ENCODE results near the gene PRPH.
"Not testable (repeated sequence)": the region's sequence is repeated elsewhere in the genome, so short reads cannot be mapped to it uniquely, and the experiment has no call there.

Gene PRPH

DNA sequence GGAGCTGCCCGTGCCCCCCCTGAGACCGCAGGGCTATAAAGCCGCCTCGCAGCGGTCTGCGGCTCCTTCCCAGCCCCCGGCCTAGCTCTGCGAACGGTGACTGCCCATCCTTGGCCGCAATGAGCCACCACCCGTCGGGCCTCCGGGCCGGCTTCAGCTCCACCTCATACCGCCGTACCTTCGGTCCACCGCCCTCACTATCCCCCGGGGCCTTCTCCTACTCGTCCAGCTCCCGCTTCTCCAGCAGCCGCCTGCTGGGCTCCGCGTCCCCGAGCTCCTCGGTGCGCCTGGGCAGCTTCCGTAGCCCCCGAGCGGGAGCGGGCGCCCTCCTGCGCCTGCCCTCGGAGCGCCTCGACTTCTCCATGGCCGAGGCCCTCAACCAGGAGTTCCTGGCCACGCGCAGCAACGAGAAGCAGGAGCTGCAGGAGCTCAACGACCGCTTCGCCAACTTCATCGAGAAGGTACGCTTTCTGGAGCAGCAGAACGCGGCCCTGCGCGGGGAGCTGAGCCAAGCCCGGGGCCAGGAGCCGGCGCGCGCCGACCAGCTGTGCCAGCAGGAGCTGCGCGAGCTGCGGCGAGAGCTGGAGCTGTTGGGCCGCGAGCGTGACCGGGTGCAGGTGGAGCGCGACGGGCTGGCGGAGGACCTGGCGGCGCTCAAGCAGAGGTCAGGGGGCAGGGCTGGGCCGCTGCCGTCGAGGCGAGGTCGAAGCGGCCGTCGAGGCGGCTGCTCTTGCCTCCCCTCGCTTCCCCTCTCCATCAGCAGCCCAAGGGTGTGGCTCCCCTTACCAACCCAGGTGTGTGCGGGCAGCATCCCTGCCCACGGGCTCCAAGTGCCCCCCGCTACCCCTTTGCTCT is at the start of gene PRPH:
Gene PRPH (plus strand): TSS at position 66 of the 855 bp plus-strand sequence. CDS start 54 bp downstream, at position 120.
- Mint-ChIP-seq H3K27me3 (peaks cover 71% of the 10 kb centered on the region), H3K9me3 (no peaks in the 10 kb centered on the region), H3K27ac (ENCODE audit: low read depth) (no peak within 1 kb of the TSS), H3K36me3 (ENCODE audit: insufficient read depth) (no peaks in the 10 kb centered on the region), H3K4me1 (no peaks in the 10 kb centered on the region), H3K4me3 (no peak within 1 kb of the TSS)
- DNase-seq (ENCODE audit: low spot score in 2 of 2) (no peak), ATAC-seq (replicated peaks; ENCODE audit: extremely low read depth, poor library complexity, severe bottlenecking) (no peak)

DNA sequence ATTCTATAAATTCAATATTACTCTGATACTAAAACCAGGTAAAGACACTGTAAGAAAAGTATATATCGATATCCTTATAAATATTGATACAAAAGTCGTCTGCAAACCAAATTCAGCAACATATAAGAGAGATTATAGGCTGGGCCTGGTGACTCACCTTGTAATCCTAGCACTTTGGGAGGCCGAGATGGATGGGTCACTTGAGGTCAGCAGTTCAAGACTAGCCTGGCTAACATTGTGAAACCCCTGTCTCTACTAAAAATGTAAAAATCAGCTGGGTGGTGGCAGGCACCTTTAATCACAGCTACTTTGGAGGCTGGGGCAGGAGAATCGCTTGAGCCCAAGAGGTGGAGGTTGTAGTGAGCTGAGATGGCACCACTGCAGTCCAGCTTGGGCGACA is 43.6 kb upstream of the PRPH start:
- no peak for DNase-seq (ENCODE audit: low spot score in 2 of 2)
- Mint-ChIP-seq H3K27me3 (no peaks in the 10 kb centered on the region), H3K4me3 (no peak overlapping the region), H3K27ac (ENCODE audit: low read depth) (no peak overlapping the region), H3K9me3 (no peaks in the 10 kb centered on the region), H3K4me1 (no peaks in the 10 kb centered on the region), H3K36me3 (ENCODE audit: insufficient read depth) (no peaks in the 10 kb centered on the region)
- no peak for ATAC-seq (replicated peaks; ENCODE audit: extremely low read depth, poor library complexity, severe bottlenecking)

DNA sequence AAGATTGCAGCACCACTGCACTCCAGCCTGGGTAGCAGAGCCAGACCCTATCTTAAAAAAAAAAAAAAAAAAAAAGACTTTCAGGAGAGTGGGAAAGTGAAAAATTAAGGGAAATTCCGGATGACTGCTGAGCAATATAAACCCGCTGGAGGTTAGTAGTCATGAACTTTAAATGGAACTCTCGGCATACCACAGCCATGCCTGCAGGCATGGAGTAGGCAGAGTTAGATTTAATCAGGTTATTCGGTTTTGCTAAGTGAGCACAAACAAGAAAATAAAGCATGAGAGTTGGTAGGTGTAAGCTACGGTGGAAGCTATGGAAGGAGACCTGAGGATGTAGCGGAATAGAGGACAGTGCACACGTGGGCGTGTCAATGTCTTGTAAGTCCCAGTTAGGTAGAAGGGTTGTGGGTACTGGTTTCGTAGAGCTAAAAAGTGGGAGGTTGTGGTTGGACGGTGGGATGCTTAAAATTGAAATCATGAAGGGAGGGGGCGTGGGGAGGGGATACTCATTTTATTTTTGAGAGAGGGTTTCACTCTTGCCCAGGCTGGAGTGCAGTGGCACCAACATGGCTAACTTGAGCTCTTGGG is 41.8 kb upstream of the PRPH start:
- H3K27me3 Mint-ChIP-seq, result no peaks in the 10 kb centered on the region
- DNase-seq (ENCODE audit: low spot score in 2 of 2) (no peak), ATAC-seq (replicated peaks; ENCODE audit: extremely low read depth, poor library complexity, severe bottlenecking) (no peak)
- H3K36me3 Mint-ChIP-seq (ENCODE audit: insufficient read depth), result no peaks in the 10 kb centered on the region
- H3K9me3 Mint-ChIP-seq, result no peaks in the 10 kb centered on the region
- H3K4me3 Mint-ChIP-seq, result no peak overlapping the region
- no peaks in the 10 kb centered on the region for H3K4me1 Mint-ChIP-seq
- no peak overlapping the region for H3K27ac Mint-ChIP-seq (ENCODE audit: low read depth)

DNA sequence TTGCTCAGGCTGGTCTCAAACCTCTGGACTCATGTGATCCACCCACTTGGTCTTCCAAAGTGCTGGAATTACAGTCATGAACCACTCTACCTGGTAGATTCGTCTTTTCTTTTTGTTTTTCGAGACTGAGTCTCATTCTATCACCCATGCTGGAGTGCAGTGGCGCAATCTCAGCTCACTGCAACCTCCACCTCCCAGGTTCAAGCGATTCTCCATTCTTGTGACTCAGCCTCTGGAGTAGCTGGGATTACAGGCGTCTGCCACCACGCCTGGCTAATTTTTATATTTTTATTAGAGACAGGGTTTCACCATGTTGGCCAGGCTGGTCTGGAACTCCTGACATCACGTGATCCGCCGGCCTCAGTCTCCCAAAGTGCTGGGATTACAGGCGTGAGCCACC is 39.5 kb upstream of the PRPH start:
- not testable (repeated sequence) for H3K27me3 Mint-ChIP-seq; H3K27ac Mint-ChIP-seq (ENCODE audit: low read depth); H3K4me3 Mint-ChIP-seq; DNase-seq (ENCODE audit: low spot score in 2 of 2); H3K9me3 Mint-ChIP-seq; H3K36me3 Mint-ChIP-seq (ENCODE audit: insufficient read depth); H3K4me1 Mint-ChIP-seq; ATAC-seq (replicated peaks; ENCODE audit: extremely low read depth, poor library complexity, severe bottlenecking)

DNA sequence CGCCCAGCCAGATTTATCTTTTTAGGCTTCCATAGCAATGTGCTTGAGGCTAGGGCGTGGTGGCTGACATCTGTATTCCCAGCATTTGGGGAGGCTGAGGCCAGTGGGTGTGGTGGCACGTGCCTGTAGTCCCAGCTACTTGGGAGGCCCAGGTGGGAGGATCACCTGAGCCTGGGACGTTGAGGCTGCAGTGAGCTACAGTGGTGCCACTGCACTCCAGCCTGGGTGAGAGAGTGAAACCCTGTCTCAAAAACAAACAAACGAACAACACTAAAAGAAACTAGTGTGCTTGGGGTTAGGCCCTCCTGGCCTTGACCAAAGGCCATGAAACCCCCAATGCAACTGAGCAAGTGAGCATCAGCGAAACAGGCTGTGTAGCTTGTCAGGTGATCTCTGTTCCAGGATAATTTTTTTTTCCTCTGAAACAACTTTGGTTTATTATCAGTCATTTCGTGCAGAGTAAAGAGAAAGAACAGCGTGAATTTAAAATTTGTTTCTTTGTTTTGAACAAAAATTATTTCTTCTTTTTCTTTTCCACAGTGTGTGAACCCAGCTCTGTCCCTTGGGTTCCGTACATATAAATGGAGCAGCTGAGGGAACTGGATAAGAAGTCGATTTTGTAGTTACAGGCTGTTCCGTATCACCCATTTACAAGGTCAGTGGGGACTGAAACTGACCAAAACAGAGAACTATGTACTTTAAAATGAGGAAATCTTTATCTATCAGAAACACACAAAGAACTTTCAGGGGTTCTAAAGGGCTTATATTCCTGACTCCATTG is 38.9 kb upstream of the PRPH start:
- Mint-ChIP-seq H3K36me3 (ENCODE audit: insufficient read depth) (no peaks in the 10 kb centered on the region), H3K4me1 (no peaks in the 10 kb centered on the region), H3K27ac (ENCODE audit: low read depth) (no peak overlapping the region), H3K9me3 (no peaks in the 10 kb centered on the region), H3K4me3 (no peak overlapping the region), H3K27me3 (no peaks in the 10 kb centered on the region)
- ATAC-seq (replicated peaks; ENCODE audit: extremely low read depth, poor library complexity, severe bottlenecking), result no peak
- DNase-seq (ENCODE audit: low spot score in 2 of 2), result no peak

DNA sequence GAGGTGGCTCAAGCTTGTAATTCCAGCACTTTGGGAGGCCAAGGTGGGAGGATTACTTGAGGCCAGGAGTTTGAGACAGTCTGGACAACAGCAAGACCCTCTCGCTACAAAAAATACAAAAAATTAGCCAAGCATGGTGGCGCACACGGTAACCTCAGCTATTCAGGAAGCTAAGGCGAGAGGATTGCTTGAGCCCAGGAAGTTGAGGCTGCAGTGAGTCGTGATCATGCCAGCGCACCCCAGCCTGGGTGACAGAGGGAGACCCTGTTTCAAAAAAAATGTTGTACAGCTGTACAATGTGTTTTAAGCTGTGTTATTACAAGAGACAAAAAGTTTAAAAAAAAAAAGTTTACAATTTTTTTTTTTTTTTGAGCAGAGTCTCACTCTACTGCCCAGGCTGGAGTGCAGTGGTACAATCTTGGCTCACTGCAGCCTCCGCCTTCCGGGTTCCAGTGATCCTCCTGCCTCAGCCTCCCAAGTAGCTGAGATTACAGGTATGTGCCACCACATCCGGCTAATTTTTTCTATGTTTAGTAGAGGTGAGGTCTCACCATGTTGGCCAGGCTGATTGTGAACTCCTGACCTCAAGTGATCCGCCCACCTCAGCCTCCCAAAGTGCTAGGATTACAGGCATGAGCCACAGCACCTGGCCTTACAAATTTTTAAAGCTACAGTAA is 37.3 kb upstream of the PRPH start:
- H3K4me3 Mint-ChIP-seq; H3K36me3 Mint-ChIP-seq (ENCODE audit: insufficient read depth); DNase-seq (ENCODE audit: low spot score in 2 of 2); H3K27ac Mint-ChIP-seq (ENCODE audit: low read depth); H3K9me3 Mint-ChIP-seq; ATAC-seq (replicated peaks; ENCODE audit: extremely low read depth, poor library complexity, severe bottlenecking); H3K27me3 Mint-ChIP-seq; H3K4me1 Mint-ChIP-seq: not testable (repeated sequence)

DNA sequence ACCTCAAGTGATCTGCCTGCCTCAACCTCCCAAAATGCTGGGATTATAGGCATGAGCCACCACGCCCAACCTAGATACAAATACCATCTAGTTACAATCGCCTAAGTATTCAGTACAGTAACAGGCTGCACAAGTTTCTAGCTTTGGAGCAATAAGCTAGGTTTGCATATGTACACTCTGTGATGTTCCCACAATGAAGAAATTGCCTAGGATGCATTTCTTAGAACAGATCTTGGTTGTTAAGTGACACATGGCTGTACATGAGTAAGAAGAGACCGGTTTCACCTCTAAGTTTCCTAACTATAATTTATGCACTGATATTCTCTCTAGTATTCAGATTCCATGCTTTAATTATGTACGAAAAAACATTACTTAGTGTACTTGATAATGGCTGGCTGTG is 35.5 kb upstream of the PRPH start:
- H3K4me3 Mint-ChIP-seq, result no peak overlapping the region
- H3K9me3 Mint-ChIP-seq, result no peaks in the 10 kb centered on the region
- no peak for DNase-seq (ENCODE audit: low spot score in 2 of 2)
- ATAC-seq (replicated peaks; ENCODE audit: extremely low read depth, poor library complexity, severe bottlenecking), result no peak
- H3K4me1 Mint-ChIP-seq, result peaks cover 11% of the 10 kb centered on the region
- H3K27ac Mint-ChIP-seq (ENCODE audit: low read depth), result no peak overlapping the region
- peaks cover 3% of the 10 kb centered on the region for H3K36me3 Mint-ChIP-seq (ENCODE audit: insufficient read depth)
- no peaks in the 10 kb centered on the region for H3K27me3 Mint-ChIP-seq

DNA sequence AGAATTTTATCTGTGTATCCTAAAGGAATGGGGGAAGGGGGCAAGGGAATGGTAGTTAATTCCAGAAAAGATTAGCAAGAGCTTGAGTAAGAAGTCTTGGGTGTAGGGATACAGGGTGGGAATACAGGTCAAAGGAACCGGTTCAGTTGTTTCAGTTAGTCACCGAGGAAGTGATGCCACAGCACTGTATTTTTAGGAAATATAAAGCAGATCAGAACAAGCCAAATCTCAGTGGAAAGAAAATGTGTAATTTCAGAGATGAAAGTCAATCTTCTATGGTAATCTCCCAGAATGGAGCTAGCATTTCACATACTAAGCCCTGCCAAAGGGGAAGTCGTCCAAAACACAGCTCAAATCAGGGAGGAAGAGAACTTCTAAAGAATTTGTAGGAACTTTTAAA is 34.8 kb upstream of the PRPH start:
- DNase-seq (ENCODE audit: low spot score in 2 of 2) (no peak), ATAC-seq (replicated peaks; ENCODE audit: extremely low read depth, poor library complexity, severe bottlenecking) (no peak)
- Mint-ChIP-seq H3K4me3 (no peak overlapping the region), H3K27me3 (no peaks in the 10 kb centered on the region), H3K36me3 (ENCODE audit: insufficient read depth) (peaks cover 10% of the 10 kb centered on the region), H3K9me3 (no peaks in the 10 kb centered on the region), H3K27ac (ENCODE audit: low read depth) (no peak overlapping the region), H3K4me1 (peaks cover 12% of the 10 kb centered on the region)

DNA sequence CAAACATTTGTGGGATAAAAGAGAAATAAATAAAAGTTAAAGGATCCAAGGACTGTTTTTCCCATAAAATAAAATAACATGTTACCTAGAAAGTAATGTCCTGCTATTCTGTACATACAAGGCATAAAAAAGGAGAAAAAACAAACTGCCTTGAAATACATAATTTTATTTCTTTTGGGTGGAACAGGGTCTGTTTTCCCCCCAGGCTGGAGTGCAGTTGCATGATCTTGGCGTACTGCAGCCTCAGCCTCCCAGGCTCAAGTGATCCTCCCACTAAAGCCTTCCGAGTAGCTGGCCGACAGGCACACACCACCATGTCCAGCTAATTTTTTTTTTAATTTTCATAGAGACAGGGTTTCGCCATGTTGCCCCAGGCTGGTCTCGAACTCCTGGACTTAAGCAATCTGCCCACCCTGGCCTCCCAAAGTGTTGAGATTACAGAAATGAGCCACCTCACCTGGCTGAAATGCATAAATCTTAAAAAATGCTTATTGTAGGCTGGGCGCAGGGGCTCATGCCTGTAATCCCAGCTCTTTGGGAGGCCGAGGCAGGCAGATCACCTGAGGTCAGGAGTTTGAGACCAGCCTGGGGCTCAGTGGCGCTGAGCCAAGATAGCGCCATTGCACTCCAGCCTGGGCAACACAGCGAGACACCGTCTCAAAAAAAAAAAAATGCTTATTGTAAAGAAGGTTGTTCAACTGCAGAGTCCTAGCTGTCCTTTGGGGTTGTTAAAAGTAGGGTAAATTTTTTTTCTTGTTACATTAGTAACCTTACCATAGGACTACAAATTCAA is 34.2 kb upstream of the PRPH start:
- Mint-ChIP-seq H3K27me3 (no peaks in the 10 kb centered on the region), H3K36me3 (ENCODE audit: insufficient read depth) (peaks cover 15% of the 10 kb centered on the region), H3K4me3 (no peak overlapping the region), H3K9me3 (no peaks in the 10 kb centered on the region), H3K27ac (ENCODE audit: low read depth) (no peak overlapping the region), H3K4me1 (peaks cover 17% of the 10 kb centered on the region)
- no peak for DNase-seq (ENCODE audit: low spot score in 2 of 2)
- no peak for ATAC-seq (replicated peaks; ENCODE audit: extremely low read depth, poor library complexity, severe bottlenecking)

DNA sequence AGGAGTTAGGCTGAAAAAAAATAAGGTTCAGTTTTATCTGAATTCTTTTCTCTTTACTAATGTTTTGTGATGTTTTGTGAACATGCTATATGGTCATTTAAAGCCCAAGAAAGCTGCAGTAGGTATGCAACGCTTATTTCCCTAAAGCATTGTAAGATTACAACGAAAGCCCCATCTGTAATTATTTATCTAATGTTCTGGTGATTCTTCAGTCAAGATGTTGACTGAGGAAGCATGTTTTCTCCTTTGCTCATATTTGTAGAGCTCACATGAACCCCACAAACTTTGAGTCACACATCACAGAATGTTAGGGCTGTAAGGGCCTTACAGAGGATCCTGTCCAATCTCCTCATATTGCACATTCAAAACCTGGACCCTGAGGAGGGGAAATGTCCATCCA is 33.2 kb upstream of the PRPH start:
- peaks cover 17% of the 10 kb centered on the region for H3K36me3 Mint-ChIP-seq (ENCODE audit: insufficient read depth)
- H3K4me1 Mint-ChIP-seq, result peaks cover 17% of the 10 kb centered on the region
- no peaks in the 10 kb centered on the region for H3K27me3 Mint-ChIP-seq
- H3K9me3 Mint-ChIP-seq, result no peaks in the 10 kb centered on the region
- ATAC-seq (replicated peaks; ENCODE audit: extremely low read depth, poor library complexity, severe bottlenecking), result no peak
- DNase-seq (ENCODE audit: low spot score in 2 of 2), result no peak
- no peak overlapping the region for H3K4me3 Mint-ChIP-seq
- no peak overlapping the region for H3K27ac Mint-ChIP-seq (ENCODE audit: low read depth)

DNA sequence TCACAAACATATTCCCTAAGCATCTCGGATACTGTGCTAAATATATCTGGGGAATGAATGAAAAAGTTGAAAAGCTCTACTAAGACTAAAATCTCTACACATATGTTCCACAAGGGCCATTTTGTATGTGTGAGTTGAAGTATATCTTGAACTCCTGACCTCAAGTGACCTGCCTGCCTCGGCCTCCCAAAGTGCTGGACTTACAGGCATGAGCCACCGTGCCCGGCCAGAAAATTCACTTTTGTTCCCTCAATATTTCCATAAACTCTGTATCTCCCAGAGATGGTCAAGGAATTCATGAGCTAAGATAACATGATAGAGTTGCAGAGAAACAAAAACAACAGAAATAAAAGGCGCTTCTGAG is 31.6 kb upstream of the PRPH start:
- no peak overlapping the region for H3K27ac Mint-ChIP-seq (ENCODE audit: low read depth)
- H3K27me3 Mint-ChIP-seq, result no peaks in the 10 kb centered on the region
- DNase-seq (ENCODE audit: low spot score in 2 of 2) (no peak), ATAC-seq (replicated peaks; ENCODE audit: extremely low read depth, poor library complexity, severe bottlenecking) (no peak)
- H3K9me3 Mint-ChIP-seq, result no peaks in the 10 kb centered on the region
- H3K36me3 Mint-ChIP-seq (ENCODE audit: insufficient read depth), result peaks cover 17% of the 10 kb centered on the region
- peaks cover 25% of the 10 kb centered on the region for H3K4me1 Mint-ChIP-seq
- peak overlapping the region; percentile 85 for H3K4me3 Mint-ChIP-seq

DNA sequence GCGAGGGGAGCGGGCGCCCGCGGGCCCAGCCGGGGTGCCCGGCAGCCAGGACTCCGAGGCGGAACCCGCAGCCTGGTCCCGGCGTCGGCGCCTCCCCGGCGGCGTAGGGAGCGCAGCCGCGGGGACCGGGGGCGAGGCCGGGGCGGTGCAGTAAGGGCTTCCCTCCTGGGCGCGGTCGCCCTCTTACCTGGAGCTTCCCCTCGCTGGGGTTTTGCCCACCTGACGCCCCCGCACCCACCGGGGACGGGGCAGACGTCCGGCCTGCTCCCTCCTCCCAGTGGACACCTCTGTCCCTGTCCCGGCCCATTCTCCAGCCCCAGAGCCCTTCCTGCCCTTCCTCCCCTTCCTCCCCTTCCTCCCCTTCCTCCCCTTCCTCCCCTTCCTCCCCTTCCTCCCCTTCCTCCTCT is 30.5 kb upstream of the PRPH start:
- peaks cover 30% of the 10 kb centered on the region for H3K4me1 Mint-ChIP-seq
- peak; percentile 39 for ATAC-seq (replicated peaks; ENCODE audit: extremely low read depth, poor library complexity, severe bottlenecking)

More for the DNA sequence above, 30.5 kb upstream of the PRPH start:
- H3K27ac Mint-ChIP-seq (ENCODE audit: low read depth), result peak overlapping the region; percentile 92
- peak overlapping the region; percentile 85 for H3K4me3 Mint-ChIP-seq
- peak; percentile 13 to 26 for DNase-seq (ENCODE audit: low spot score in 2 of 2)
- H3K27me3 Mint-ChIP-seq, result no peaks in the 10 kb centered on the region
- no peaks in the 10 kb centered on the region for H3K9me3 Mint-ChIP-seq
- peaks cover 19% of the 10 kb centered on the region for H3K36me3 Mint-ChIP-seq (ENCODE audit: insufficient read depth)
